KOPT-K1 (cell line): Measurements from ENCODE around the gene MRTO4.

Experiments
- H3K27ac ChIP-seq: fragments of 200-600 bp; sonication (generic); 2 replicates; pipeline ENCODE4 v1.5.1; 2016; ENCODE audit warnings: antibody characterized with exemption, mild to moderate bottlenecking, low read depth, low read length; ENCODE audit not compliant: poor library complexity, severe bottlenecking
- H3K36me3 ChIP-seq: fragments of 200-600 bp; sonication (generic); 2 replicates; pipeline ENCODE4 v1.5.1; 2017; ENCODE audit warnings: antibody characterized with exemption, mild to moderate bottlenecking, low read length, moderate library complexity; ENCODE audit not compliant: insufficient read depth
- H3K9me3 ChIP-seq: fragments of 200-600 bp; sonication (generic); 2 replicates; pipeline ENCODE4 v1.5.1; 2017; ENCODE audit warnings: antibody characterized with exemption, low read length, mild to moderate bottlenecking; ENCODE audit not compliant: insufficient read depth, poor library complexity, severe bottlenecking

MRTO4 gene

DNA sequence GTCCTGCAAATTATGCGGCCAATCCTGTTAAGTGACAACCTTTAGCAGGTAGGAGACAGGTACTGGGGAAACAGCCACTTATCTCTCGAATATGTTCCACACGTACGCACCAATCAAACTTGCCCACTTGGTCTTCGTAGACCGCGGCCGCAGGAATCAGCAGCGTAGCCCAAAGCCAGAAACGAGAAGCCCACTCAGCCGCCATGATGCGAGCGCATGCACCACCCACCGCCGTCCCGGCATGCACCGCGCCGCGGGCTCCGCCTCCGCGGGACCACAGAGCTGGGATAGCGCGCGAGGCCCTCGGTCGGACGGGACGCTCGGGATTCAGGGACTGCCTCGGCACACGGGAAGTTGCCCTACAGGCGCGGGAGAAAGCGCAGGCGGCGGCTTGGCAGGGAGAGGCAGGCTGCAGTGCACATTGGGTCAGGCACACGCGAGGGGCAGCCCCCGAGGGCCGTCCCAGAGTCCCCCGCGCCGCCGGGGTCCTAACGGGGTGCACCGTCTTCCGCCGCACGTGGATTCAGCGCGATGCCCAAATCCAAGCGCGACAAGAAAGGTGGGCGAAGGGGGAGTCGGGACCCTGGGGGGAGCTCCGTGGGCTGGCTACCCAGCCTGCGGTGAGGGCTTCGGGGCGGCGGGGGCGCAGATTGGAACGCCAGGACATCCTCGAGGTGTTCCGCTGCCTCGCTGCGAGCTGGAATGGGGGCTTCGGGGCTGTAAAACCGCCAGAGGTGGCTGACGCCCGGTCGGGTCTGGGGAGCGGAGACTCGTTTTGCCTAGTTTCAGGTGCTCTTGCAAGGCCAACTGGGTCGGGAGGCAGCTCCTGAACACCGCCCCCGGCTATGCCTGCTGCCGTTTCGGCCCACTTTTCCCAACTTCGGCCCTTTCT lies at the start of gene MRTO4, which contains the start of gene EMC1:
TSS of gene MRTO4 (plus strand) at position 501 of the 892 bp plus-strand sequence. CDS start at position 532, 31 bp downstream.
TSS of gene EMC1 (minus strand) at position 220 of the 892 bp plus-strand sequence. CDS start at position 205, 15 bp downstream.
- Histone ChIP-seq H3K9me3 (no peaks in the 10 kb centered on the region), H3K36me3 (peaks cover 38% of the 10 kb centered on the region), H3K27ac (peak within 1 kb of the TSS; percentile 94)

DNA sequence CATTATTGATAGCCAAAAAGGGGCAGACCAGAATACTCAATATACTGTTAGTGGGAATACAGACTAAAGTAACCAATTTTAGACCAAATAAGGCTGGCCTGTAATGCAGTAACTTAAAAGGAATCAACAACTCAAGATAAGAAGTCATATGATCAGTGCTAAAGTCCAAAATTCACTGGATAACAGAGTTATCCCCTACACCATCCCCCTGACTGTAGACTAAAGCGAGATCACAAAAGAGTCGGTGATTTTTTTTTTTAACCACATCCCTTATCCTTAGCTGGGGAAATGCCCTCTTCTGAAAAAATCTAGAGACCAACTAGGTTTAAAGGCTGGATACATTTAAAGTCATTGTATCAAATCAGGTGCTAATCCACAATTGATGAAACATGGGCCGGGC lies 49.2 kb upstream of the MRTO4 start:
- Histone ChIP-seq H3K27ac (no peak overlapping the region), H3K9me3 (no peaks in the 10 kb centered on the region), H3K36me3 (peaks cover 72% of the 10 kb centered on the region)

- Histone ChIP-seq H3K36me3 (peaks cover 62% of the 10 kb centered on the region), H3K27ac (no peak overlapping the region)
Measured at GRCh38 chr1:19203440-19203839, 48.2 kb upstream of the MRTO4 start.

GRCh38 chr1:19204446-19205266 lies 46.9 kb upstream of the MRTO4 start:
- peaks cover 50% of the 10 kb centered on the region for H3K36me3 ChIP-seq
- no peaks in the 10 kb centered on the region for H3K9me3 ChIP-seq
- H3K27ac ChIP-seq = no peak overlapping the region

More at GRCh38 chr1:19203440-19203839, 48.2 kb upstream of the MRTO4 start:
- H3K9me3 ChIP-seq = no peaks in the 10 kb centered on the region

DNA sequence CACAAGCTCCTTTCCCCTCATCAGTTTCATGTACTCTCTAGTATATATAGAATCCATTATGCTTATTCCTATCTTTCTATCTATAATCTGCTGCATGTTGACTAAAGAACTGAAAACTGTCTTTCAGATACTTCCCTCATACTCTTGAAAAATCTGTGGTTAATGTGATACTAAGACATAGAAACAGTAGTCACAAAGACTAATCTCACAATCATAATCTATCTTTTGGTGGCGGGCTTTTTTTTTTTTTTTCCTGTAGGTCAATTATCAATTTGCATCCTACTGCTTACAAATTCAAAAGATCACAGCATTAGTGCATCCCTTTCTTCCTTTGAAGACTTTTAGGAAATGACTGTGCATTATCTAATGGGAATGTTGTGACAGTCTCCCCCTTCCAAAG lies 46.2 kb upstream of the MRTO4 start:
- Histone ChIP-seq H3K36me3 (peaks cover 42% of the 10 kb centered on the region), H3K9me3 (no peaks in the 10 kb centered on the region), H3K27ac (no peak overlapping the region)

GRCh38 chr1:19205845-19206244 lies 45.8 kb upstream of the MRTO4 start:
- H3K27ac ChIP-seq = no peak overlapping the region
- peaks cover 38% of the 10 kb centered on the region for H3K36me3 ChIP-seq
- no peaks in the 10 kb centered on the region for H3K9me3 ChIP-seq

- no peaks in the 10 kb centered on the region for H3K9me3 ChIP-seq
- no peak overlapping the region for H3K27ac ChIP-seq
- H3K36me3 ChIP-seq = peaks cover 27% of the 10 kb centered on the region
Measured at GRCh38 chr1:19206947-19207346, 44.7 kb upstream of the MRTO4 start.

DNA sequence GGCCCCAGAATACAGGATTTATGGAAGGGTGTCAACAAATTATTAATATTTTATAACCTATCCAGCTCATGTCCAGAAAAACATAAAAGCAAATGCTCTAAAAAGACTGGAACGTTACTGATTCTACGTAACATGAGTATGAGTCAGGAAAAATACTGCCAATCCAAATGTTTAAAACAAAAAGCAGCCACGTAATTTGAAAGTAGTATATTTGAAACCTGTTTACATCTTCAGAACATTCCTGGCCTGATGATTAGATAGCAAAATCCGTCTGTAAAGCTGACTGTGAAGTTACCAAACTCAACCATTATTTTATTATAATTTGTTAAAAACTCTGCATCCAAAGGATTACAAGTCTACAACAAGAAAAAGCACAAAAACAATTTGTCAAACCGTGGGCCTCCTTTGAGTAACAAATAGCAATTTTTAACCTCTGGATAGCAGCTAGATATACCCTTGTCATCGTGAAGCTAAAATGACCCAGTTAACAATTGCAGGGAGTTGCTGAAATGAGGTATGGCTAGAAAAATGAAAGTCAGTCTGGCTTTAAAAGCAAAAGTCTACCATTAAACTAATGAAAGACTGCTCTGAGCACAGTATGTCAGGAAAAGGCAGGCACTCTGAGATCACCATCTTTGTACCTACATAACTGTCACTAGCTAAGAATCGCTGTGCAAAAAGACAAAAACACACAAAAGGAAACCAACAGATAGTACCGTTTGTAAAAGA lies 42.7 kb upstream of the MRTO4 start:
- Histone ChIP-seq H3K9me3 (no peaks in the 10 kb centered on the region), H3K27ac (peak overlapping the region; percentile 76), H3K36me3 (peaks cover 32% of the 10 kb centered on the region)

- Histone ChIP-seq H3K36me3 (peaks cover 38% of the 10 kb centered on the region), H3K9me3 (no peaks in the 10 kb centered on the region), H3K27ac (peak overlapping the region; percentile 76)
Measured at GRCh38 chr1:19209439-19209989, 42.1 kb upstream of the MRTO4 start.

- Histone ChIP-seq H3K36me3 (peaks cover 41% of the 10 kb centered on the region), H3K9me3 (no peaks in the 10 kb centered on the region), H3K27ac (peak within 1 kb of the TSS; percentile 76)
Measured at GRCh38 chr1:19209990-19210771, 41.4 kb upstream of the MRTO4 start, which contains the start of gene UBR4. UBR4 (minus strand) TSS chr1:19210266; CDS start chr1:19210248, 18 bp downstream.

DNA sequence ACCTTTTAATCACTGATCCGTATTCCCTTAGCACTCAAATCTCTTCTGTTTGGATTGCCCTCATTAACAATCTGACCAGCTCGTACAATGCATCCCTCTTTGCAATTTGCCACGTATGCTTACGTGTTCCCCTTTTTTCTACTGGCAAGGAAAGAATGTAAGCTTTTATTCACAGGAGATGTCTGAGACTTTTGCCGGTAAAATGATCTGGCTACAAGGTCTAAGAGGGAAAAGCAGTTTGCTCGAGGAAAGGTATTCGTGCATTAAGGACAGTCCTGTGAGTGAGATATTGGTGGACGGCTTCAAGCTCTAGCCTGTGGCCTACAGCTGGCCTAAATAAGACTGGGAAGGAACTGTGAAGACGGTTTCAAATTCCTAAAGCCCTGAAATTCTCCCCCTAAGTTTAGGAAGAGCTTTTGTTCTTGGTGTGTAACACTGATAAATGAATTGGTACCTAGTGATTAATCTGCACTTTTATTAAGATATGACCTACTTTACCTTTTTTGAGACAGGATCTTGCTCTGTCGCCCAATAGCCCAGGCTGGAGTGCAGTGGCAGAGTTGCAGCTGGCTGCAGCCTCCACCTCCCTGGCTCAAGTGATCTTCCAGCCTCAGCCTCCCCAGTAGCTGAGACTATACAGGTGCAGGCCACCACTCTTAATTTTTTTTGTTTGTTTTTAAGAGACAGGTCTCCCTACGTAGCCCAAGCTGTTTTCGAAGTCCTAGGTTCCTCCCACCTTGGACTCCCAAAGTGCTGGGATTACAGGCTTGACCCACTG lies 40.6 kb upstream of the MRTO4 start:
- Histone ChIP-seq H3K27ac (peak overlapping the region; percentile 76), H3K36me3 (peaks cover 46% of the 10 kb centered on the region)

GRCh38 chr1:19212167-19212566 lies 39.4 kb upstream of the MRTO4 start:
- Histone ChIP-seq H3K9me3 (no peaks in the 10 kb centered on the region), H3K36me3 (peaks cover 52% of the 10 kb centered on the region), H3K27ac (no peak overlapping the region)

More for the DNA sequence above, 40.6 kb upstream of the MRTO4 start:
- H3K9me3 ChIP-seq = no peaks in the 10 kb centered on the region

DNA sequence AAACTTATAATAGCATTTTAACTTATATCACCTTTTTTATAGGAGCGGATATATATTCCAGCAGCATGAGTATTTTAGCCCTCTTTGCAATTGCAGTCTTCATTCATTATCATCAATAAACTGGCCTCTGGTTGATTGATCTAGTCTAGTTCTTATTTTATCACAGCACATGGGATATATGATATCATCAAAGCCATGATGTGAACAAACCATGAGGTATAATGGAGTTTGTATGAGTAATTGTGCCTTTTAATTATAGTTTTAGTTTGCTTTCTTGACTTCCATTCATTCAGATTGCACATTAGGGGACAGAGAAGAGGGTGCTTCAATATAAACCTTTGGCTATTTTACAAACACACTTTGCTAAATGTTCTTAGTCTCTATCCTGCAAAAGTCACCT lies 38.0 kb upstream of the MRTO4 start:
- Histone ChIP-seq H3K36me3 (peaks cover 66% of the 10 kb centered on the region), H3K27ac (no peak overlapping the region), H3K9me3 (no peaks in the 10 kb centered on the region)
